IPS-NIHi7 (cell line): ENCODE results near the gene ATG14.
"Not testable (repeated sequence)": the region's sequence is repeated elsewhere in the genome, so short reads cannot be mapped to it uniquely, and the experiment has no call there.

Experiments used
- DNase-seq: peaks from one replicate; pipeline ENCODE4 v3.0.0; 2012; ENCODE audit warnings: mixed read lengths; ENCODE audit errors: extremely low spot score

ATG14 gene

GRCh38 chr14:55433880-55434804, 22.5 kb upstream of the ATG14 start:
- no peak for DNase-seq

GRCh38 chr14:55432628-55433027, 21.0 kb upstream of the ATG14 start:
- DNase-seq, result no peak

- DNase-seq, result peak; percentile 59
These were observed 18.5 kb upstream of the ATG14 start for GRCh38 chr14:55430024-55430690.

GRCh38 chr14:55427439-55427838, 15.8 kb upstream of the ATG14 start:
- peak; percentile 45 for DNase-seq

GRCh38 chr14:55426891-55427290, 15.3 kb upstream of the ATG14 start:
- DNase-seq, result no peak

GRCh38 chr14:55425091-55425490, 13.5 kb upstream of the ATG14 start:
- no peak for DNase-seq

GRCh38 chr14:55423969-55424368, 12.3 kb upstream of the ATG14 start:
- DNase-seq, result no peak

- not testable (repeated sequence) for DNase-seq
These were observed 10.7 kb upstream of the ATG14 start for GRCh38 chr14:55422338-55422737.

GRCh38 chr14:55419663-55420062, 8.0 kb upstream of the ATG14 start:
- no peak for DNase-seq

GRCh38 chr14:55418411-55418810, 6.8 kb upstream of the ATG14 start:
- DNase-seq, result no peak

- no peak for DNase-seq
These were observed 6.3 kb upstream of the ATG14 start for GRCh38 chr14:55417955-55418354.

- DNase-seq, result peak; percentile 27
These were observed 5.2 kb upstream of the ATG14 start for GRCh38 chr14:55416866-55417265.

- no peak for DNase-seq
These were observed 2.9 kb upstream of the ATG14 start for GRCh38 chr14:55414551-55414950.

GRCh38 chr14:55412676-55413075, 1.0 kb upstream of the ATG14 start:
- no peak for DNase-seq

GRCh38 chr14:55410876-55411275, 754 bp downstream of the ATG14 start:
- DNase-seq, result no peak

- no peak for DNase-seq
These were observed 7.3 kb downstream of the ATG14 start for GRCh38 chr14:55404173-55404854.

- no peak for DNase-seq
These were observed 9.9 kb downstream of the ATG14 start for GRCh38 chr14:55401751-55402150.

- DNase-seq, result no peak
These were observed 11.8 kb downstream of the ATG14 start for GRCh38 chr14:55399852-55400251.

- DNase-seq, result no peak
These were observed 12.4 kb downstream of the ATG14 start for GRCh38 chr14:55399183-55399582.

- no peak for DNase-seq
These were observed 13.0 kb downstream of the ATG14 start for GRCh38 chr14:55398679-55399078.

GRCh38 chr14:55389330-55389729, 22.3 kb downstream of the ATG14 start:
- no peak for DNase-seq

- DNase-seq, result no peak
These were observed 23.5 kb downstream of the ATG14 start for GRCh38 chr14:55388160-55388559.
